Coronary artery (tissue), 2 donors: ENCODE measurements around the gene DMXL1.
"Not testable (repeated sequence)": the region's sequence is repeated elsewhere in the genome, so short reads cannot be mapped to it uniquely, and the experiment has no call there.

Experiments used
- DNase-seq: peaks from one replicate; pipeline ENCODE4 v3.0.0-alpha.2; 2017; ENCODE audit warnings: low spot score
- H3K27ac ChIP-seq, 2 donors: fragments of 200-600 bp; sonication (generic); one replicate each; pipeline ENCODE4 v1.5.1; 2016 to 2019
- H3K4me3 ChIP-seq: fragments of 200-600 bp; sonication (generic); 2 replicates; pipeline ENCODE4 v1.5.1; 2016; ENCODE audit warnings: mild to moderate bottlenecking, moderate library complexity
- TF ChIP-seq, protein P1 (sequence below): fragments of 200-600 bp; sonication (generic); IDR thresholded peaks from one replicate; pipeline ENCODE4 v1.5.1; 2019; ENCODE audit warnings: antibody characterized with exemption

DMXL1 gene

DNA sequence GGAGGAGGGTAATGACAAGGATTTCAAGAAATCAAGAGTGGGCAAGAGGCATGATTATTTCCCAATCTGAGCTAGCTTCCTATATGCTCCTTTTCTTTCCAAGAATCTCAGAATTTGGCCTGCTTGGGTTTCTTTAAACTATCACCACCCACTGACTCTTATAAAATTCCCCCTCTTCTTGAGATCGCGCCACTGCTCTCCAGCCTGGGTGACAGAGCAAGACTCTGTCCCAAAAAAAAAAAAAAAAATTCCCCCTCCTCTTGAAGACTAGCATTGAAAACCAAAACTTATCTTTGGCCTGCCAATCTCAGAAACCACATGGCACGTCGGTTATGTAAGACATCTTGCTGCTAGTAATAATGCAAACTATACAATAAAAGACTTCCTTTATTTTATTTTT lies 3.4 kb upstream of the DMXL1 start:
- H3K27ac ChIP-seq = no peak overlapping the region
- no peak overlapping the region for H3K4me3 ChIP-seq
- no peak for DNase-seq
- TF ChIP-seq, protein P1, sequence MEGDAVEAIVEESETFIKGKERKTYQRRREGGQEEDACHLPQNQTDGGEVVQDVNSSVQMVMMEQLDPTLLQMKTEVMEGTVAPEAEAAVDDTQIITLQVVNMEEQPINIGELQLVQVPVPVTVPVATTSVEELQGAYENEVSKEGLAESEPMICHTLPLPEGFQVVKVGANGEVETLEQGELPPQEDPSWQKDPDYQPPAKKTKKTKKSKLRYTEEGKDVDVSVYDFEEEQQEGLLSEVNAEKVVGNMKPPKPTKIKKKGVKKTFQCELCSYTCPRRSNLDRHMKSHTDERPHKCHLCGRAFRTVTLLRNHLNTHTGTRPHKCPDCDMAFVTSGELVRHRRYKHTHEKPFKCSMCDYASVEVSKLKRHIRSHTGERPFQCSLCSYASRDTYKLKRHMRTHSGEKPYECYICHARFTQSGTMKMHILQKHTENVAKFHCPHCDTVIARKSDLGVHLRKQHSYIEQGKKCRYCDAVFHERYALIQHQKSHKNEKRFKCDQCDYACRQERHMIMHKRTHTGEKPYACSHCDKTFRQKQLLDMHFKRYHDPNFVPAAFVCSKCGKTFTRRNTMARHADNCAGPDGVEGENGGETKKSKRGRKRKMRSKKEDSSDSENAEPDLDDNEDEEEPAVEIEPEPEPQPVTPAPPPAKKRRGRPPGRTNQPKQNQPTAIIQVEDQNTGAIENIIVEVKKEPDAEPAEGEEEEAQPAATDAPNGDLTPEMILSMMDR = no peak

DNA sequence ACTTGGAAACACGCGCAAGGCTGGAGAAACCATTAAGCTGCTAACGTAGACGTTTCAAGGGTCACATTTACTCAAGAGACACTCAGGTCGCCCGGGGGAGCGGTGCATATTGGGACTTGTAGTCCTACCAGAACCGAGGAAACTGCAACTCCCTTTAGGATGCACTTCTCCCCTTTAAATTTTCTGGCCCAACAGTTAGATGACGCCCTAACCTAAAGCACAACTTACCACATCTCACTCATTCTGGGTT lies 384 bp upstream of the DMXL1 start:
- peak overlapping the region; percentile 95 to 97 for H3K27ac ChIP-seq
- TF ChIP-seq, protein P1 = no peak

DNA sequence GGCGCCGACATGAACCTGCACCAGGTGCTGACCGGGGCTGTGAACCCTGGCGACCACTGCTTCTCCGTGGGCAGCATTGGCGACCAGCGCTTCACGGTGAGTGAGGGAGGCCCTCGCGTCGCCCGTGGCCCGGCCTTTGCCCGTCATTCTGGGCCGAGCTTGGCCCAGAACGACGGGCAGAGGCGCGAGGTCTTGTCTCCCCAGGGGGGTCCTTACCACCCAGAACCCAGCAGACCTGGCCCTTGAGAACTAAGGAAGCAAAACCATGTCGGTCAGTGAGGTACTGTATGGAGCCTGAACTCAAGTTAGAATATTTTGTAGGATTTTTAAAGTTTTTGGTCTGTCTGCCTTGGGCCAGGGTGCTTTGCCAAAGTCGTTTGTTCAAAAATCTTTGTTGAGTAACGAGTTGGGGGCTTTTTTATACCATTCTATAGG lies 691 bp downstream of the DMXL1 start:
- H3K4me3 ChIP-seq = peak overlapping the region; percentile 92
- peak overlapping the region; percentile 95 to 97 for H3K27ac ChIP-seq
- TF ChIP-seq, protein P1 = no peak
- DNase-seq = no peak

More for the DNA sequence above, 384 bp upstream of the DMXL1 start:
- H3K4me3 ChIP-seq = peak overlapping the region; percentile 92
- no peak for DNase-seq

DNA sequence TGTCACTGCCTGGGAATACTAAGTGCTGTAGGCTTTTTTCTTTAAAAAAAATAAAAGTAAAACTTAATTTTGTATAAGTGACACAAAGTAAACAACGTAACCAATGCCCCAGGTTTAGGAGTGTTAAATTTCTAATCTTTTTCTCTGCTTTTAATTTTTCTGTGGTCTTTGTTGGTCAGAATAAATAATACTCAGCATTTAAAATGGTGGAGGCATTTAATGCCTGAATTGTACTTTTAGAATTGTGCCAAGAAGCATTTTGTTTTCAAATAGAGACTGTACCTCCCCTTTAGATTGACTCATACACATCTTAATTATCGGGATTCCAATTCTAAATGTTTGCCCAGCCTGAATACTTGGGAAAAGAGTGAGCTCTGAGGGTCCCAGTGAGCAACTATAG lies 1.6 kb downstream of the DMXL1 start:
- no peak for DNase-seq
- TF ChIP-seq, protein P1 = no peak
- peak overlapping the region; percentile 92 for H3K4me3 ChIP-seq
- no peak overlapping the region for H3K27ac ChIP-seq

DNA sequence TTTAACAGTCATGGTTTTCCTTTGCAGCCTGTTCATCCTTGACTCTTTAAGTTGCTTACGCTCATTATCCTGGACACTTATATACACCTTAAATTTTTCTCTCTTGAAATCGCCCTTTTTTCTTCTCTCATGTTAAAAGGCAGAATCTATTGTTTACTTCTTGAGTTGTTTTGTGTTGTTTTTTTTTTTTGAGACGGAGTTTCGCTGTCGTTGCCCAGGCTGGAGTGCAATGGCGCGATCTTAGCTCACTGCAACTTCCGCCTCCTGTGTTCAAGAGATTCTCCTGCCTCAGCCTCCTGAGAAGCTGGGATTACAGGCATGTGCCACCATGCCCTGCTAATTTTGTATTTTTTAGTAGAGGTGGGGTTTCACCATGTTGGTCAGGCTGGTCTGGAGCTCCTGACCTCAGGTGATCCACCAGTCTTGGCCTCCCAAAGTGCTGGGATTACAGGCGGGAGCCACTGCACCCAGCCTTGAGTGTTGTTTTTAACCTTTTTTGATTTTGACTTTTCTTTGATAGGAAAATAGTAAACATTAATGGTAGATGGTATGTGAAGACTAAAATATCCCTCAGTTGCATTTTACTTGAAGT lies 3.0 kb downstream of the DMXL1 start:
- H3K4me3 ChIP-seq, DNase-seq, H3K27ac ChIP-seq: not testable (repeated sequence)

DNA sequence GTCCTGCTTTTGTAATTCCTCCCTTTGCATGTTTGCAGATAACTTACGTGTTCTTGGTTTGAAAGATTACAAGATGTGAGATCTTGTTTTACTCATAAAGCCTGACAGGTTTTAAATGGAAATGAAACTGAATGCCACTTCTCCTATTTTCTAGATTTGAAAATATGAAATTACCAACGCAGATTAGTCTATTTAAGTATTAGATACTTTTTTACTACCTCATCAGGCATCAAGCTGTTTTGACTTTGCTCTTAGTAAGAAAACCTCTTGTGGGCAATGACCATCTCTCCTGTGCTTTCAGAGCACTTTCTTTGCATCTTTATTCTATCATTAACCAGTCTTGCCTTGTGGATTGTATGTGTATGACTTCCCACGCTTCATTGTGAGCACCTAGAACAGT lies 3.5 kb downstream of the DMXL1 start:
- no peak for DNase-seq
- TF ChIP-seq, protein P1 = no peak
- Histone ChIP-seq H3K4me3 (no peak overlapping the region), H3K27ac (no peak overlapping the region)

DNA sequence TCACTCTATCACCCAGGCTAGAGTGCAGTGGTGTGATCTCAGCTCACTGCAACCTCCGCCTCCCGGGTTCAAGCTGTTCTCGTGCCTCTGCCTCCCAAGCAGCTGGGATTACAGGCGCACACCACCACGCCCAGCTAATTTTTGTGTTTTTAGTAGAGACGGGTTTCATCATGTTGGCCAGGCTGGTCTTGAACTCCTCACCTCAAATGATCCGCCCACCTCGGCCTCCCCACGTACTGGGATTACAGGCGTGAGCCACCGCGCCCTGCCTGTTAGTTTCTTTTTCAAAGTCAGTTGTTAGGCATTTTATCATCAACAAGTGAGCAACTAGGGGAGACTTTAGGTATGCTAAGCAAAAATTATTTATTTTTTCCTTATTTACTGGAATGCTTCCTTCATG lies 4.4 kb downstream of the DMXL1 start:
- not testable (repeated sequence) for H3K4me3 ChIP-seq, DNase-seq, H3K27ac ChIP-seq

DNA sequence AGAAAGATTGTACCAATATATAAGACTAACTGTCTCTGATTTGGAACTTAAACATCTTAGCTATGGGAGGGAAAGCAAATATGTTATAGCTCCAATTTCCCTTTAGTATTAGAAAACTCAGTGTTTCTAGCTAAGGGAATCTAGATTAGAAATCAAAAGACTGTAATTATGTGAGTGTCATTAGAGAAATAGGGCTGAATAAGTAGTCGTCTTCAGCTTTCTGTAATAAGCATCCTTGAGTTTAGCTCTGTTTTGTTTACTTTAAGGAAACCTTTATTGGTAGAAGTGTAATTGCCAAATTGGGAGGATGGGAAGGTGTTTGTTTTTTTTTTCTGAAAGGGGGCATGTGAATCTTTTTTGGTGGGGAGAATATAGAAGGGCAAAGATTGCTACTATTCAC lies 5.2 kb downstream of the DMXL1 start:
- Histone ChIP-seq H3K4me3 (no peak overlapping the region), H3K27ac (no peak overlapping the region)
- no peak for DNase-seq
- TF ChIP-seq, protein P1 = no peak
